OCI-LY3 (cell line): ENCODE measurements around the gene SSTR1.

Experiments
- H2AFZ ChIP-seq: fragments of 200-600, 300-600 bp; shearing (Covaris generic); 2 replicates; pipeline ENCODE4 v1.6.0; 2014; ENCODE audit warnings: antibody characterized with exemption, low read depth, low read length
- H3K27ac ChIP-seq: fragments of 200-600, 300-600 bp; sonication (generic); 2 replicates; pipeline ENCODE4 v1.5.1; 2014; ENCODE audit warnings: mild to moderate bottlenecking, low read length, moderate library complexity, mixed read lengths
- H3K27me3 ChIP-seq: fragments of 200-600, 300-600 bp; sonication (generic); 2 replicates; pipeline ENCODE4 v1.6.1; 2014; ENCODE audit warnings: low read depth, low read length, mixed read lengths
- H3K36me3 ChIP-seq: fragments of 200-600, 300-600 bp; sonication (generic); replicated peaks from 2 replicates; pipeline ENCODE3; 2014; ENCODE audit warnings: low read depth, low read length, mixed read lengths
- H3K4me1 ChIP-seq: fragments of 300-600, 200-600 bp; sonication (generic); 2 replicates; pipeline ENCODE4 v1.6.1; 2014; ENCODE audit warnings: low read length, mixed read lengths
- H3K4me2 ChIP-seq: fragments of 200-600, 300-600 bp; sonication (generic); 2 replicates; pipeline ENCODE4 v1.6.1; 2014; ENCODE audit warnings: low read length, mixed read lengths
- H3K4me3 ChIP-seq: fragments of 300-600, 200-600 bp; sonication (generic); 2 replicates; pipeline ENCODE4 v1.5.1; 2014; ENCODE audit warnings: antibody characterized with exemption, mild to moderate bottlenecking, low read length, moderate library complexity
- H3K79me2 ChIP-seq: fragments of 300-600, 200-600 bp; shearing (Covaris generic); 2 replicates; pipeline ENCODE4 v1.6.1; 2014; ENCODE audit warnings: mild to moderate bottlenecking, low read length, mixed read lengths
- H3K9ac ChIP-seq: fragments of 300-600, 200-600 bp; shearing (Covaris generic); 2 replicates; pipeline ENCODE4 v1.6.0; 2014; ENCODE audit warnings: mild to moderate bottlenecking, low read length, moderate library complexity
- H3K9me3 ChIP-seq: fragments of 200-600, 300-600 bp; shearing (Covaris generic); 2 replicates; pipeline ENCODE4 v1.6.1; 2014; ENCODE audit warnings: low read length, mixed read lengths; ENCODE audit not compliant: insufficient read depth
- H4K20me1 ChIP-seq: fragments of 200-600, 300-600 bp; sonication (generic); 2 replicates; pipeline ENCODE4 v1.6.1; 2016; ENCODE audit warnings: low read length, mixed read lengths; ENCODE audit not compliant: insufficient read depth
- CTCF ChIP-seq: fragments of 200-600, 300-600 bp; sonication (generic); IDR thresholded peaks from 2 replicates; pipeline ENCODE4 v1.5.1; 2014; ENCODE audit warnings: antibody characterized with exemption, low read length, low read depth
- EZH2phosphoT487 ChIP-seq: fragments of 200-600 bp; shearing (Covaris generic); IDR thresholded peaks from 2 replicates; pipeline ENCODE4 v1.6.1; 2018; ENCODE audit warnings: antibody characterized with exemption, mixed run types, low read depth

Gene SSTR1

GRCh38 chr14:38256533-38256840 is 48.8 kb downstream of the SSTR1 start:
- H2AFZ ChIP-seq: no peak overlapping the region
- H3K79me2 ChIP-seq: no peaks in the 10 kb centered on the region
- no peaks in the 10 kb centered on the region for H4K20me1 ChIP-seq
- no peaks in the 10 kb centered on the region for H3K36me3 ChIP-seq
- no peaks in the 10 kb centered on the region for H3K27me3 ChIP-seq
- H3K4me1 ChIP-seq: no peaks in the 10 kb centered on the region
- no peak overlapping the region for H3K27ac ChIP-seq
- no peaks in the 10 kb centered on the region for H3K9me3 ChIP-seq
- no peak for TF ChIP-seq CTCF
- TF ChIP-seq EZH2phosphoT487: no peak
- no peak overlapping the region for H3K9ac ChIP-seq
- no peak overlapping the region for H3K4me3 ChIP-seq
- H3K4me2 ChIP-seq: no peak overlapping the region

DNA sequence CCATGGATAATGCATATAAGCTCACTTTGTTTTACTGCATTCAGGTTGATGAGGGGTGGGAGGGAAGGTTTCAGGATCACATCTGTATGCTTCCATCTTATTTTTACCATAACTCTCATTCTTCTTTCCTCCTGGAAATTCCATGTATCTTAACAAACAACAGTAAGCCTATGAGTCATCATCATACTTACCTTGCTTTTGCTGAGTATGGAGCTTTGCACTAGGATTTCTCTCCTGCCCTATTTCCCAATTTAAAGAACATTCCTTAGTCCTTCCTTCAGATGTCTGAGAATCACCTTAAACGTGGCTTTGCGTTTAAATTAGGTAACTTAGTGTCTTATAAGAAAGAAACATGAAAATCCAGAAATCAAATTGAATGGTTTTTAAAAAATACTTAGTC is 49.8 kb downstream of the SSTR1 start:
- no peaks in the 10 kb centered on the region for H3K36me3 ChIP-seq
- no peak for TF ChIP-seq CTCF
- H3K4me3 ChIP-seq: no peak overlapping the region
- no peak overlapping the region for H3K4me2 ChIP-seq
- H3K9ac ChIP-seq: no peak overlapping the region
- no peaks in the 10 kb centered on the region for H4K20me1 ChIP-seq
- H3K9me3 ChIP-seq: no peaks in the 10 kb centered on the region
- H3K27me3 ChIP-seq: no peaks in the 10 kb centered on the region
- H3K27ac ChIP-seq: no peak overlapping the region
- H3K4me1 ChIP-seq: no peaks in the 10 kb centered on the region
- no peaks in the 10 kb centered on the region for H3K79me2 ChIP-seq
- H2AFZ ChIP-seq: no peak overlapping the region

DNA sequence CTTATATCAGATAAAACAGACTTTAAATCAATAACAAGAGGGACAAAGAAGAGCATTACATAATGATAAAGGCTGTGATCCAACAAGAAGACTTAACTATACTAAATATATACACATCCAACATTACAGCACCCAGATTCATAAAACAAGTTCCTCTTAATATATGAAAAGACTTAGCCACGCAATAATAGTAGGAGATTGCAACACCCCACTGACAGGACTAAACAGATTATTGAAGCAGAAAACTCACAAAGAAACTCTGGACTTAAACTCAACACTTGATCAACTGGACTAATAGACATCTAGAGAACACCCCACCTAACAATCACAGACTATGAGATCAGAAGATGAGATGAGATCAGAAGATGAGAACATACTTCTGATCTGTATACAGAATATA is 53.9 kb downstream of the SSTR1 start:
- no peak overlapping the region for H3K4me3 ChIP-seq
- no peaks in the 10 kb centered on the region for H3K27me3 ChIP-seq
- no peaks in the 10 kb centered on the region for H3K36me3 ChIP-seq
- H3K79me2 ChIP-seq: no peaks in the 10 kb centered on the region
- H2AFZ ChIP-seq: no peak overlapping the region
- no peak overlapping the region for H3K9ac ChIP-seq
- no peaks in the 10 kb centered on the region for H4K20me1 ChIP-seq
- H3K27ac ChIP-seq: no peak overlapping the region
- TF ChIP-seq EZH2phosphoT487: no peak
- TF ChIP-seq CTCF: no peak
- no peak overlapping the region for H3K4me2 ChIP-seq
- no peaks in the 10 kb centered on the region for H3K9me3 ChIP-seq
- H3K4me1 ChIP-seq: no peaks in the 10 kb centered on the region
